Measurements from ENCODE around the gene HABP2.

HABP2 gene

DNA sequence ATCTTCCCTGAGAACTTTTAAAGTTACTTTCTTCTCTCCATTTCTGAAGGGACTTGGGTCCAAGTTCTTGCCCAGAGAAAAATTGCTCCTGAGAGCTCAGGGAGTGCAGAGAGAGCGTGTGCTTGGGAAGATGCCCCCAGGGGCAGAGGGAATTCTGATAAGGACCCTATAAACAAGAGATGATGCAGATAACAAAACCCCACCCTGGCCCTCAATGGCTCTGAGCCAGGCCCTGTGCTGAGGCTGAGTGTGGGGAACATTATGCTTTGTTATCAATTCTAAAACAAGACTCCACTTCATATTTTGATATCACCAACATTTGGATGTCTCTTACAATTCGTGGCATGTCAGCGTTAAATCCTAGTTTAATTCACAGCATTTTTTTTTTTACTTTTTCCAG lies 34.4 kb upstream of the HABP2 start:
- H3K9me3 ChIP-seq (ENCODE audit: control insufficient read depth, insufficient read depth, low read depth, low read length) = no peaks in the 10 kb centered on the region
- ChIA-PET POLR2A (no interaction called here), CTCF (interaction anchor here (0.6 to 0.9 kb wide), 3 partner anchors 277 to 1177 kb away, joined by 3 to 5 read pairs (median 3); no protein-coding TSS in a partner anchor)
- TF ChIP-seq HOXC10 (CRISPR knock-in tag; IDR thresholded peaks at IDR 0.05) (no peak), TCF7L2 (IDR thresholded peaks at IDR 0.05; ENCODE audit: borderline replicate concordance, low read depth, low read length) (no peak), ZNF768 (tag by site-specific recombination; IDR thresholded peaks at IDR 0.05) (no peak), ZNF777 (tag by site-specific recombination; IDR thresholded peaks at IDR 0.05; ENCODE audit: borderline replicate concordance) (no peak), SALL2 (tag by site-specific recombination; IDR thresholded peaks at IDR 0.05; ENCODE audit: borderline replicate concordance) (no peak), ZNF785 (tag by site-specific recombination; IDR thresholded peaks at IDR 0.05) (no peak), KLF8 (tag by site-specific recombination; IDR thresholded peaks at IDR 0.05) (no peak), ZNF670 (tag by site-specific recombination; IDR thresholded peaks at IDR 0.05; ENCODE audit: low read depth) (no peak), ZNF660 (tag by site-specific recombination; IDR thresholded peaks at IDR 0.05) (no peak), ZNF549 (tag by site-specific recombination; IDR thresholded peaks at IDR 0.05) (no peak), ZNF394 (tag by site-specific recombination; IDR thresholded peaks at IDR 0.05; ENCODE audit: borderline replicate concordance) (no peak), ZBTB48 (tag by site-specific recombination; IDR thresholded peaks at IDR 0.05) (no peak)
- TF ChIP-seq, protein P1, sequence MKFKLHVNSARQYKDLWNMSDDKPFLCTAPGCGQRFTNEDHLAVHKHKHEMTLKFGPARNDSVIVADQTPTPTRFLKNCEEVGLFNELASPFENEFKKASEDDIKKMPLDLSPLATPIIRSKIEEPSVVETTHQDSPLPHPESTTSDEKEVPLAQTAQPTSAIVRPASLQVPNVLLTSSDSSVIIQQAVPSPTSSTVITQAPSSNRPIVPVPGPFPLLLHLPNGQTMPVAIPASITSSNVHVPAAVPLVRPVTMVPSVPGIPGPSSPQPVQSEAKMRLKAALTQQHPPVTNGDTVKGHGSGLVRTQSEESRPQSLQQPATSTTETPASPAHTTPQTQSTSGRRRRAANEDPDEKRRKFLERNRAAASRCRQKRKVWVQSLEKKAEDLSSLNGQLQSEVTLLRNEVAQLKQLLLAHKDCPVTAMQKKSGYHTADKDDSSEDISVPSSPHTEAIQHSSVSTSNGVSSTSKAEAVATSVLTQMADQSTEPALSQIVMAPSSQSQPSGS (tag by site-specific recombination; IDR thresholded peaks at IDR 0.05; ENCODE audit: low read depth) = no peak
- TF ChIP-seq, protein P2, sequence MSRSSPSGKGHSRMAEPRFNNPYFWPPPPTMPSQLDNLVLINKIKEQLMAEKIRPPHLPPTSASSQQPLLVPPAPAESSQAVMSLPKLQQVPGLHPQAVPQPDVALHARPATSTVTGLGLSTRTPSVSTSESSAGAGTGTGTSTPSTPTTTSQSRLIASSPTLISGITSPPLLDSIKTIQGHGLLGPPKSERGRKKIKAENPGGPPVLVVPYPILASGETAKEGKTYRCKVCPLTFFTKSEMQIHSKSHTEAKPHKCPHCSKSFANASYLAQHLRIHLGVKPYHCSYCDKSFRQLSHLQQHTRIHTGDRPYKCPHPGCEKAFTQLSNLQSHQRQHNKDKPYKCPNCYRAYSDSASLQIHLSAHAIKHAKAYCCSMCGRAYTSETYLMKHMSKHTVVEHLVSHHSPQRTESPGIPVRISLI (tag by site-specific recombination; IDR thresholded peaks at IDR 0.05) = no peak
- peaks cover 8% of the 10 kb centered on the region for H3K4me1 ChIP-seq (ENCODE audit: control insufficient read depth, insufficient read depth, low read length)
- no peaks in the 10 kb centered on the region for H3K36me3 ChIP-seq (ENCODE audit: control insufficient read depth in 2 of 2, insufficient read depth in 1 of 2, low read length in 2 of 2)
- no peak overlapping the region for H3K27ac ChIP-seq (ENCODE audit: extremely low read depth, low read depth, low read length)
- no peak overlapping the region for H3K4me3 ChIP-seq (ENCODE audit: low read depth, low read length)

DNA sequence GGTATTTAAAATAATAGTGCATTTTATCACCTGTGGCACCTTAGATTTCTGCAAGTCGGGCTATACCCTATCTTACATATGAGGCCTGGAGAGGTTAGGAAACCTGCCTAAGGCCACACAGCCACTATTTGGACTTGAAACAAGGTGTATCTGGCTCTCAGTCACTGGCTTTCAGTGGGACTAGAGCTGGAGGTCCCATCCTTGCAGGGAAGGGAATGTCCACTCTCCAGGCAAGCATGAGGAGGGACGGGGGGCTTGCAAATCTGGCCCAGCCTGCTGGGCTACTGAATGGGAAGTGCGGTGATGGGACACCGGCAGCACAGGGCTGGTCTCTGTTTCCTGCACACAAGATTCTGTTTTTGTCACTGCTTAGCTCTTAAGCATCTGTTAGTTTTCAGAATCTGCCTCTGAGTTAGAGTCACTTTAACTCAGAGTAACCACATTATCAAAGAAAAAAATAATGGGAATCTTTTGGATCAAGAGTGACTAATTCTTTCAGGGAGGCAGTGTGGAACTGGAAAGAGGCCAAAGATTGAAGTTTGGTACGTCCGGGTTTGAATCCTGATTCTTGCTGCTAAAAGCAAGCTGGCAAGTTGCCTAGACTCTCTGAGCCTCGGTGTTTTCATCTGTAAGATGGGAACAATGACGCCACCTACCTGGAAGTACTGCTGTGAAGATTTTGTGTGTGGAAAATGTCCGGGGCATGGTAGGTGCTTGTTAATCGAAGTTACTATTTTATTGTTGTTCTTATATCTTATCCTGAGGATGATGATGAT lies 33.8 kb upstream of the HABP2 start:
- POLR2A ChIA-PET = no interaction called here
- CTCF ChIA-PET = interaction anchor here (0.7 to 2.6 kb wide), 2 partner anchors 278 to 1043 kb away, joined by 3 to 10 read pairs; no protein-coding TSS in a partner anchor

DNA sequence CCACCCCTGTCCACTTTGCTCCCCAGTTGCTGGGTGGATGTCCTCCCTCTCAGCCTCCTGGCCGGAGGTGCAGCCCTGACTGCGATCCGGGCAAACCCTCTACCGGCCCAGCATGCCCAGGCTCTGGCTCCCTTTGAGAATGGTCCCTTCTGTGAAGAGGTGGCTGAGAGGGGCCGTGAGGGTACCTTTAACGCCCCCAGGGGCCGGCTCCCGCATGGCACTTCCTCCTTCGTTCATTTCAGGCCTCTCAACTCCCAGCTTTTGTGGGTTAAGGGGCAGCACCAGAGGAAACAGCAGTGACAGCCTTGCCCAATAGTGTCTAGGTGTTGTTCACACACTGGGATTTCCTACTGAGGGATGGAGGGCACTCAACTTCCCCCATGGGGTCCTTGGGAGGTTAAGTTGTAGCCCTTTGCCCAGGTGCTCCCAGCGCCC lies 33.2 kb upstream of the HABP2 start:
- Histone ChIP-seq H3K4me1 (ENCODE audit: control insufficient read depth, insufficient read depth, low read length) (peaks cover 8% of the 10 kb centered on the region), H3K36me3 (ENCODE audit: control insufficient read depth in 2 of 2, insufficient read depth in 1 of 2, low read length in 2 of 2) (no peaks in the 10 kb centered on the region), H3K4me3 (ENCODE audit: low read depth, low read length) (no peak overlapping the region), H3K27ac (ENCODE audit: extremely low read depth, low read depth, low read length) (no peak overlapping the region), H3K9me3 (ENCODE audit: control insufficient read depth, insufficient read depth, low read depth, low read length) (no peaks in the 10 kb centered on the region)
- POLR2A ChIA-PET = no interaction called here
- CTCF ChIA-PET = interaction anchor here (1.2 to 2.6 kb wide), 3 partner anchors 9 to 1044 kb away, joined by 3 to 10 read pairs (median 4); no protein-coding TSS in a partner anchor
- TF ChIP-seq ZFHX2 (tag by site-specific recombination; conservative IDR thresholded peaks at IDR 0.05) = no peak
- TF ChIP-seq, protein P3, sequence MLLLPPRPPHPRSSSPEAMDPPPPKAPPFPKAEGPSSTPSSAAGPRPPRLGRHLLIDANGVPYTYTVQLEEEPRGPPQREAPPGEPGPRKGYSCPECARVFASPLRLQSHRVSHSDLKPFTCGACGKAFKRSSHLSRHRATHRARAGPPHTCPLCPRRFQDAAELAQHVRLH (tag by site-specific recombination; IDR thresholded peaks at IDR 0.05) = no peak
- no peak for TF ChIP-seq ZNF792 (tag by site-specific recombination; IDR thresholded peaks at IDR 0.05)
- no peak for TF ChIP-seq KLF7 (tag by site-specific recombination; IDR thresholded peaks at IDR 0.05; ENCODE audit: borderline replicate concordance)
- no peak for TF ChIP-seq KLF9 (tag by site-specific recombination; IDR thresholded peaks at IDR 0.05; ENCODE audit: low read depth)
- TF ChIP-seq ZNF335 (tag by site-specific recombination; conservative IDR thresholded peaks at IDR 0.05) = no peak
- TF ChIP-seq GLI4 (tag by site-specific recombination; IDR thresholded peaks at IDR 0.05) = no peak
- TF ChIP-seq ZNF654 (tag by site-specific recombination; IDR thresholded peaks at IDR 0.05; ENCODE audit: low read depth) = no peak
- TF ChIP-seq, protein P4, sequence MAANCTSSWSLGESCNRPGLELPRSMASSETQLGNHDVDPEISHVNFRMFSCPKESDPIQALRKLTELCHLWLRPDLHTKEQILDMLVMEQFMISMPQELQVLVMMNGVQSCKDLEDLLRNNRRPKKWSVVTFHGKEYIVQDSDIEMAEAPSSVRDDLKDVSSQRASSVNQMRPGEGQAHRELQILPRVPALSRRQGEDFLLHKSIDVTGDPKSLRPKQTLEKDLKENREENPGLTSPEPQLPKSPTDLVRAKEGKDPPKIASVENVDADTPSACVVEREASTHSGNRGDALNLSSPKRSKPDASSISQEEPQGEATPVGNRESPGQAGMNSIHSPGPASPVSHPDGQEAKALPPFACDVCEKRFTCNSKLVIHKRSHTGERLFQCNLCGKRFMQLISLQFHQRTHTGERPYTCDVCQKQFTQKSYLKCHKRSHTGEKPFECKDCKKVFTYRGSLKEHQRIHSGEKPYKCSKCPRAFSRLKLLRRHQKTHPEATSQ (tag by site-specific recombination; IDR thresholded peaks at IDR 0.05) = no peak

More for the DNA sequence above, 33.8 kb upstream of the HABP2 start:
- no peak for TF ChIP-seq KLF16 (tag by site-specific recombination; IDR thresholded peaks at IDR 0.05)
- TF ChIP-seq KLF10 (tag by site-specific recombination; IDR thresholded peaks at IDR 0.05) = no peak
- TF ChIP-seq, protein P5, sequence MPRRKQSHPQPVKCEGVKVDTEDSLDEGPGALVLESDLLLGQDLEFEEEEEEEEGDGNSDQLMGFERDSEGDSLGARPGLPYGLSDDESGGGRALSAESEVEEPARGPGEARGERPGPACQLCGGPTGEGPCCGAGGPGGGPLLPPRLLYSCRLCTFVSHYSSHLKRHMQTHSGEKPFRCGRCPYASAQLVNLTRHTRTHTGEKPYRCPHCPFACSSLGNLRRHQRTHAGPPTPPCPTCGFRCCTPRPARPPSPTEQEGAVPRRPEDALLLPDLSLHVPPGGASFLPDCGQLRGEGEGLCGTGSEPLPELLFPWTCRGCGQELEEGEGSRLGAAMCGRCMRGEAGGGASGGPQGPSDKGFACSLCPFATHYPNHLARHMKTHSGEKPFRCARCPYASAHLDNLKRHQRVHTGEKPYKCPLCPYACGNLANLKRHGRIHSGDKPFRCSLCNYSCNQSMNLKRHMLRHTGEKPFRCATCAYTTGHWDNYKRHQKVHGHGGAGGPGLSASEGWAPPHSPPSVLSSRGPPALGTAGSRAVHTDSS (tag by site-specific recombination; IDR thresholded peaks at IDR 0.05) = peak; percentile 86; the same call in 1 of the 2 replicates
- Histone ChIP-seq H3K27ac (ENCODE audit: extremely low read depth, low read depth, low read length) (no peak overlapping the region), H3K4me1 (ENCODE audit: control insufficient read depth, insufficient read depth, low read length) (peaks cover 8% of the 10 kb centered on the region), H3K36me3 (ENCODE audit: control insufficient read depth in 2 of 2, insufficient read depth in 1 of 2, low read length in 2 of 2) (no peaks in the 10 kb centered on the region), H3K9me3 (ENCODE audit: control insufficient read depth, insufficient read depth, low read depth, low read length) (no peaks in the 10 kb centered on the region), H3K4me3 (ENCODE audit: low read depth, low read length) (no peak overlapping the region)

All from HEK293 (cell line).